Activated T-cell treated with anti-CD3 and anti-CD28 coated beads, Interleukin-2, amount 50 U/mL, for 72 hours (primary cell): ENCODE measurements around the gene DNAAF5. TPM values are rescaled to one million over a fixed set of nuclear protein-coding genes. Genes with fewer than 3 reads are reported as not detected.
"Not testable (repeated sequence)": the region's sequence is repeated elsewhere in the genome, so short reads cannot be mapped to it uniquely, and the experiment has no call there.

ENCODE experiments used
- ATAC-seq, 2 donors: fragments of 150-1000 bp; cut with Tn5 transposase; replicated peaks in 1 of 2; 2 replicates each; pipeline ENCODE4 v1.10.0; 2021; ENCODE audit warnings: moderate library complexity in 2 of 2, mild to moderate bottlenecking in 1 of 2
- DNase-seq, 2 donors: peaks; one replicate each; pipeline ENCODE4 v3.0.0; 2021 to 2022; ENCODE audit warnings: mixed read lengths in 1 of 2
- H3K27ac Mint-ChIP-seq: one replicate; pipeline ENCODE4 v1.8.0; 2022; ENCODE audit warnings: mild to moderate bottlenecking, moderate library complexity, mixed read lengths
- H3K27me3 Mint-ChIP-seq: one replicate; pipeline ENCODE4 v1.8.0; 2022; ENCODE audit warnings: low read depth, mixed read lengths
- H3K36me3 Mint-ChIP-seq, 2 donors: one replicate each; pipeline ENCODE4 v1.8.0; 2022; ENCODE audit warnings: mixed read lengths in 2 of 2, mild to moderate bottlenecking in 1 of 2; ENCODE audit not compliant: insufficient read depth in 2 of 2
- H3K4me1 Mint-ChIP-seq: one replicate; pipeline ENCODE4 v1.8.0; 2022; ENCODE audit warnings: low read depth, mixed read lengths
- H3K4me3 Mint-ChIP-seq, 2 donors: one replicate each; pipeline ENCODE4 v1.8.0; 2022; ENCODE audit warnings: mild to moderate bottlenecking in 2 of 2, mixed read lengths in 2 of 2, moderate library complexity in 2 of 2
- H3K9me3 Mint-ChIP-seq, 2 donors: one replicate each; pipeline ENCODE4 v1.8.0; 2022; ENCODE audit warnings: mixed read lengths in 2 of 2
- total RNA-seq, 2 donors: library from RNA; stranded (reverse); gene quantifications; one replicate each; pipeline ENCODE4 v1.2.3, GENCODE V29; 2022

The DNAAF5 gene
- total RNA-seq, 2 donors from 2014 or later = 12.0 to 15.9 TPM

- no peaks in the 10 kb centered on the region for H3K27me3 Mint-ChIP-seq
- DNase-seq (no peak), ATAC-seq (no peak)
- no peak overlapping the region for H3K27ac Mint-ChIP-seq
- H3K4me3 Mint-ChIP-seq = no peak overlapping the region
- no peaks in the 10 kb centered on the region for H3K4me1 Mint-ChIP-seq
- H3K9me3 Mint-ChIP-seq = peaks cover 0 to 2% of the 10 kb centered on the region in 2 donors
- peaks cover 6 to 7% of the 10 kb centered on the region in 2 donors for H3K36me3 Mint-ChIP-seq
Observed at GRCh38 chr7:748446-748845, 21.9 kb downstream of the DNAAF5 start.

GRCh38 chr7:749140-749551, 22.6 kb downstream of the DNAAF5 start:
- Mint-ChIP-seq H3K27me3 (no peaks in the 10 kb centered on the region), H3K27ac (no peak overlapping the region)
- no peak for DNase-seq

DNA sequence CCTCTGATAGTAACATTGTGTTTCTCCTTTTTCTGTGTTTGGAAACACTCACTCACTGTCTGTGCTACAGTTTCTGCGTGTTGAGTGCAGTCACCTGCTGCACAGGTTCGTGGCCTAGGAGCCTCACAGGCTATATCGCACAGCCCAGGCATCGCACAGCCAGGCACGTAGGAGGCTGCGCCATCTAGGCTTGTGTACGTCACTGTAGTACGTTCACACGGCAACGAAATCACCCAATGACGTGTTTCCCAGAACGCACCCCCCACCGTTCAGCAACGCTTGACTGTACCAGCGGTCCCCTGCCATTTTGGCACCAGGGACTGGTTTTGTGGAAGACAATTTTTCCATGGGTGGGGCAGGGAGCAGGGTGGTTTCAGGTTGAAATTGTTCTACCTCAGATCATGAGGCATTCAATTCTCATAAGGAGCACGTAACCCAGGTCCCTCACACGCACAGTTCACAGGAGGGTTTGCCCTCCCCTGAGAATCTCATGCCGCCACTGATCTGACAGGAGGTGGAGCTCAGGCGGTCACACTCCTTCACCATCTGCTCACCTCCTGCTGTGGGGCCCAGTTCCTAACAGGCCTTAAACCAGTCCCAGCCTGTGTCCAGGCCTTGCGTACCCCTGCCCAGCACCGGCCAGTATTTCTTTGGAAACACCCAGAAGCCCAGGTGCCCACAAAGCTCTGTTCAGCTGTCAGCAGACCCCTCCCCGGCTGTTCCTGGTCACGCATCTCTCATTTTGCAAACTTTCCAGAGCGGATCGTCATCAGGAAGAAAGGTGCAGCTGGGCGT, 23.8 kb downstream of the DNAAF5 start:
- peaks cover 0 to under 1% of the 10 kb centered on the region in 2 donors for H3K9me3 Mint-ChIP-seq

More at GRCh38 chr7:749140-749551, 22.6 kb downstream of the DNAAF5 start:
- Mint-ChIP-seq H3K9me3 (peaks cover 0 to 2% of the 10 kb centered on the region in 2 donors), H3K4me3 (no peak overlapping the region), H3K4me1 (no peaks in the 10 kb centered on the region), H3K36me3 (peaks cover 6 to 7% of the 10 kb centered on the region in 2 donors)
- no peak for ATAC-seq

DNA sequence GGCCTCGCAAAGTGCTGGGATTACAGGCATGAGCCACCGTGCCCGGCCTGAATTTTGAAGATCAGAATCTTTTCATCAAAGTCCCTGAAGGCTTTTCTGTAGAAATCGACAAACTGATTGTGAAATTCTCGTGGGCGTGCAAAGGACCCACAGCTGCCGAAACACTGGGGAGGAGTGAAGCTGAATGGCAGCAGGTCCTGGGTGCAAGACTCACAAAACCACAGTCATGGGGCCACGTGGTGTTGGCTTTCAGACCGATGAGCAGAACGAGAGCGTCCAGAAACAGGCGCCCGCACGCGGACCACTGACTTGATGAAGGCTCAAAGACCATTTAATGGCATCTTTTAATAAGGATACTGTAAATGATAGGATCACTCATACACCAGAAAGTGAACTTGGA, 25.3 kb downstream of the DNAAF5 start:
- H3K27ac Mint-ChIP-seq = no peak overlapping the region
- no peaks in the 10 kb centered on the region for H3K9me3 Mint-ChIP-seq
- H3K4me3 Mint-ChIP-seq = no peak overlapping the region
- H3K36me3 Mint-ChIP-seq = peaks cover 0 to 6% of the 10 kb centered on the region in 2 donors
- H3K27me3 Mint-ChIP-seq = no peaks in the 10 kb centered on the region
- DNase-seq (no peak), ATAC-seq (no peak)
- no peaks in the 10 kb centered on the region for H3K4me1 Mint-ChIP-seq

More for the DNA sequence above, 23.8 kb downstream of the DNAAF5 start:
- Mint-ChIP-seq H3K27ac (no peak overlapping the region), H3K4me3 (no peak overlapping the region), H3K4me1 (no peaks in the 10 kb centered on the region), H3K27me3 (no peaks in the 10 kb centered on the region), H3K36me3 (peaks cover 4 to 5% of the 10 kb centered on the region in 2 donors)
- ATAC-seq (no peak), DNase-seq (no peak)

DNA sequence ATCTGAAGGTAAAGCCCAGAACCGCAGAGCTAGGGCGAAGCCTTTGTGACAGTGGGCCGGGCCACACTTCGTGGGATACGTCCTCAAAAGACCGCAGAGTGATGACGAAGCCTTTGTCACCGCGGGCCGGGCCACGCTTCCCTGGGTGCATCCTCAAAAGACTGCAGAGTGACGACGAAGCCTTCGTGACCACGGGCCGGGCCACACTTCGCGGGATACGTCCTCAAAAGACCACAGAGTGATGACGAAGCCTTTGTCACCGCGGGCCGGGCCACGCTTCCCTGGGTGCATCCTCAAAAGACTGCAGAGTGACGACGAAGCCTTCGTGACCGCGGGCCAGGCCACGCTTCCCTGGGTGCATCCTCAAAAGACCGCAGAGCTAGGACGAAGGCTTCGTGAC, 25.8 kb downstream of the DNAAF5 start:
- DNase-seq, H3K36me3 Mint-ChIP-seq, ATAC-seq, H3K4me1 Mint-ChIP-seq, H3K9me3 Mint-ChIP-seq, H3K27ac Mint-ChIP-seq, H3K4me3 Mint-ChIP-seq, H3K27me3 Mint-ChIP-seq: not testable (repeated sequence)

GRCh38 chr7:753190-753589, 26.7 kb downstream of the DNAAF5 start:
- H3K4me1 Mint-ChIP-seq = no peaks in the 10 kb centered on the region
- DNase-seq = no peak
- ATAC-seq = no peak
- no peaks in the 10 kb centered on the region for H3K9me3 Mint-ChIP-seq
- H3K36me3 Mint-ChIP-seq = peaks cover 0 to 8% of the 10 kb centered on the region in 2 donors
- no peaks in the 10 kb centered on the region for H3K27me3 Mint-ChIP-seq
- no peak overlapping the region for H3K27ac Mint-ChIP-seq
- no peak overlapping the region for H3K4me3 Mint-ChIP-seq

DNA sequence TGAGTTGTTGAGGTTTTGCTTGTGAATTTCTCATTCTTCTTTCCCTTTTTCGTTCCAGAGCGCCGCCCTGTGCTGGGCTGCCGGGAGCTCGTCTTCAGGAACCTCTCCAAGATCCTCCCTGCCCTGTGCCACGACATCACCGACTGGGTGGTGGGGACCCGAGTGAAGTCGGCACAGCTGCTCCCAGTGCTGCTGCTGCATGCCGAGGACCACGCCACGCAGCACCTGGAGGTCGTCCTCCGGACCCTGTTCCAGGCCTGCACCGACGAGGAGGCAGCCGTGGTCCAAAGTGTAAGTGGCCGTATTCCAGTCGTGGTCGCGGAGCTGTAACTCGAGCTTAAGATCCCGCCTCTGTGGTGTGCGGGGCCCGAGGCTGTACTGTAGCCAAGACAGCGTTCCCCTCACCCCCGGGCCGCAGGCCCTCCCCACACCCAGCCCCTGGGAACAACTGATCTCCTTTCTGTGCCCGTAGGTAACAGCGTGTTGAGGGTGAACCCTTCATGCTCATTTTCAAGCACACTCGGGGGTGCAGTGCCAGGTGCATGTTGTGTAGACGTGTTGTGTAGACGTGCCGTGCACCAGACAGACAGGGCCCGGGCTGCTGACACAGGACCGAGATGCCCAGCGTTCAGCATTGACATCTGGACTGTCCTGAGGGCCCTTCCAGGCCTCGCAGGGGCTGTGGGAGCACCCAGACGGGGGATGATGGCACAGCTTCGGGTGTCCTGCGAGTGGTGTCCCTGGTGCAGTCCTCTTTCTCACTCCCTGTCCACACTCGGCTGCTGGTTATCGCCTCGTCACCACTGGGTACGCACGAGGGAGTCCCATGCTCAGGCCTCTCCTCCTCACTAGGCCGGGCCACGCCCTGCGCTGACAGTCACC, 28.3 kb downstream of the DNAAF5 start:
- H3K9me3 Mint-ChIP-seq = no peaks in the 10 kb centered on the region
- DNase-seq = no peak
- no peak overlapping the region for H3K4me3 Mint-ChIP-seq
- peaks cover 0 to 10% of the 10 kb centered on the region in 2 donors for H3K36me3 Mint-ChIP-seq
- no peak overlapping the region for H3K27ac Mint-ChIP-seq
- no peak for ATAC-seq
- no peaks in the 10 kb centered on the region for H3K27me3 Mint-ChIP-seq
- H3K4me1 Mint-ChIP-seq = no peaks in the 10 kb centered on the region

DNA sequence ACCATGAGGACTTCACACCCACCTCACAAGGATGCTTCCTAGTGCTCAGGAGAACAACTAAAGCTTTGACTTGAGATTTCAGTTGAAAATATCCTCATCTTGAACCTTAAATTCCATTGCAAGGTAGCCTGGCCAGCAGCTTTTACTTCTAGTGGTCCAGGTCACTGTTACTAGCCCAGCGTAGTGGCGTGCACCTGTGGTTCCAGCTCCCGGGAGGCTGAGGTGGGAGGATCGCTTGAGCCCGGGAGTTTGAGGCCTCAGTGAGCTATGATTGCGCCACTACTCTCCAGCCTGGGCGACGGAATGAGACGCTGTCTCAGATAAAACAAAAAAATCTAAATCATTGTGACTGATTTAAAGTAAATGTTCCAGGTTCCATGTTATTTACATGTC, 28.9 kb downstream of the DNAAF5 start:
- Mint-ChIP-seq H3K27ac (no peak overlapping the region), H3K9me3 (no peaks in the 10 kb centered on the region), H3K36me3 (peaks cover 0 to 10% of the 10 kb centered on the region in 2 donors), H3K4me1 (no peaks in the 10 kb centered on the region), H3K4me3 (no peak overlapping the region), H3K27me3 (no peaks in the 10 kb centered on the region)
- ATAC-seq = no peak
- DNase-seq = no peak

- no peak overlapping the region for H3K27ac Mint-ChIP-seq
- no peak for ATAC-seq
- H3K4me3 Mint-ChIP-seq = no peak overlapping the region
- H3K9me3 Mint-ChIP-seq = no peaks in the 10 kb centered on the region
- peaks cover 0 to 10% of the 10 kb centered on the region in 2 donors for H3K36me3 Mint-ChIP-seq
- no peak for DNase-seq
- no peaks in the 10 kb centered on the region for H3K4me1 Mint-ChIP-seq
- no peaks in the 10 kb centered on the region for H3K27me3 Mint-ChIP-seq
Observed at GRCh38 chr7:756231-756927, 29.9 kb downstream of the DNAAF5 start.

GRCh38 chr7:756928-757560, 30.5 kb downstream of the DNAAF5 start:
- H3K27me3 Mint-ChIP-seq = no peaks in the 10 kb centered on the region
- H3K9me3 Mint-ChIP-seq = no peaks in the 10 kb centered on the region
- no peak for ATAC-seq
- H3K27ac Mint-ChIP-seq = no peak overlapping the region
- peaks cover 0 to 10% of the 10 kb centered on the region in 2 donors for H3K36me3 Mint-ChIP-seq
- H3K4me1 Mint-ChIP-seq = no peaks in the 10 kb centered on the region
- DNase-seq = no peak
- no peak overlapping the region for H3K4me3 Mint-ChIP-seq

- peaks cover 0 to 10% of the 10 kb centered on the region in 2 donors for H3K36me3 Mint-ChIP-seq
- H3K27me3 Mint-ChIP-seq = no peaks in the 10 kb centered on the region
- no peaks in the 10 kb centered on the region for H3K4me1 Mint-ChIP-seq
- H3K27ac Mint-ChIP-seq = no peak overlapping the region
- ATAC-seq (no peak), DNase-seq (no peak)
- no peaks in the 10 kb centered on the region for H3K9me3 Mint-ChIP-seq
- no peak overlapping the region for H3K4me3 Mint-ChIP-seq
Observed at GRCh38 chr7:757741-758163, 31.3 kb downstream of the DNAAF5 start.

DNA sequence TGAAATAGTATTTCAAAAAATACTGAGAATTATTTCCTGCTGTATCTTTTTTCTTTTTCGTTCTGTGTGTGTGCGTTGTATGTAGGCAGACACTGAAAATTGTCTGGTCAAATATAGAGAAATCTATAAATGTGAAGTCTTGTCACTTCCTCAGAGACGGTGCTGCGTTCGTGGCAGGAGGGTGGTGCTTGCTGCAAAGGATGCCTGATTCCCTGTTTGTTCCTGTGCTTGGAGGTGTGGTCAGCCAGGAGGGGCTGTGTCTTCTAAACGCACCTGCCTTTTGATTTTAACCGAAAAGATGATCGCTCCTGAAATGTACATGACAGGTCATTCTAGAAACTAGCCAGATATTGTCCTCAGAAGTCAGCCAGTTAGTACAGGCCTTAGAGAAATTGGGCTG, 33.1 kb downstream of the DNAAF5 start:
- Mint-ChIP-seq H3K9me3 (no peaks in the 10 kb centered on the region), H3K27ac (no peak overlapping the region), H3K27me3 (no peaks in the 10 kb centered on the region), H3K36me3 (peaks cover 0 to 10% of the 10 kb centered on the region in 2 donors), H3K4me3 (no peak overlapping the region), H3K4me1 (no peaks in the 10 kb centered on the region)
- DNase-seq (no peak), ATAC-seq (no peak)
